ENCODE measurements around the gene ARGFX.
A peak's percentile ranks its signal among the peaks of the same experiment; 100 is the strongest.

ARGFX gene

DNA sequence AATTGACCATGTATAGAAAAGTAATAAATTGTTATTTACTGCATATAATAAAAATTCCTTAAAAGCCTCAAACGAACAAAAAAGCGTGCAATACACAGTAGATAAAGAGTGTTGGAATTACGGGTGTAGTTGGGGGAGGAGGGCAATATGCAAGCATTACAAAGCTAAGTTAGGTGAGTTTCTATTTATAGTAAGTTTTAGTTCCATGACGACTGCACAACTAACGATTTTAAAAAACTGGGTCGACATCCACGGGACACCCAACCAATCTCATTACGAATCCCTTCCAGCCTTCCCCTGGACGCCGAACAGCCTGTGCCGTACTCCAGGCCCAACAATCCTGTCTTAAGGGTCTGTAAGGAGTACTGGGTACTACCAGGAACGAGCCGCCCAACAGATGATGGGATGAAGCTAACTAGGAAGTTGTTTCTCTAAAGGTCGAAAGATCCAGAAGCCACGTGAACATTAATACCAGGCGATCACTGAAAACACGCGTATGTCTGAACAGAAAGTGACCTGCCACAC, 22.6 kb upstream of the ARGFX start:
- H3K9me3 ChIP-seq (ENCODE audit: low read length), result no peaks in the 10 kb centered on the region

GRCh38 chr3:121545574-121546455, 21.9 kb upstream of the ARGFX start, which contains the start of gene POLQ:
TSS of gene POLQ (minus strand) at chr3:121545988. CDS start at chr3:121545877, 111 bp downstream.
- peaks cover 33% of the 10 kb centered on the region for H3K79me2 ChIP-seq (ENCODE audit: insufficient read depth, low read length)

More for the DNA sequence above, 22.6 kb upstream of the ARGFX start:
- Histone ChIP-seq H3K9me2 (ENCODE audit: low read depth, low read length) (no peaks in the 10 kb centered on the region), H3K4me2 (ENCODE audit: low read length) (peak overlapping the region; percentile 95), H3K4me1 (ENCODE audit: insufficient read depth, low read length, severe bottlenecking) (peaks cover 33% of the 10 kb centered on the region), H3K27ac (ENCODE audit: low read depth, low read length, poor library complexity, severe bottlenecking) (peak overlapping the region; percentile 88), H3K36me3 (ENCODE audit: insufficient read depth, low read length) (peaks cover 39% of the 10 kb centered on the region), H3K4me3 (ENCODE audit: low read depth, low read length, poor library complexity, severe bottlenecking) (peak overlapping the region; percentile 100), H3F3A (ENCODE audit: insufficient read depth, low read length) (no peaks in the 10 kb centered on the region), H3K79me2 (ENCODE audit: insufficient read depth, low read length) (peaks cover 35% of the 10 kb centered on the region), H3K27me3 (ENCODE audit: insufficient read depth, low read length) (no peaks in the 10 kb centered on the region), H2AFZ (ENCODE audit: low read length) (0 out of 2 replicates have a peak overlapping the region, but pooled peaks have one; percentile 17), H3K9ac (ENCODE audit: low read length) (peak overlapping the region; percentile 83), H4K20me1 (ENCODE audit: insufficient read depth, low read length) (no peaks in the 10 kb centered on the region)
- no peak for TF ChIP-seq EZH2 (IDR thresholded peaks at IDR 0.05; ENCODE audit: borderline replicate concordance, low read length)
- TF ChIP-seq, protein P1, sequence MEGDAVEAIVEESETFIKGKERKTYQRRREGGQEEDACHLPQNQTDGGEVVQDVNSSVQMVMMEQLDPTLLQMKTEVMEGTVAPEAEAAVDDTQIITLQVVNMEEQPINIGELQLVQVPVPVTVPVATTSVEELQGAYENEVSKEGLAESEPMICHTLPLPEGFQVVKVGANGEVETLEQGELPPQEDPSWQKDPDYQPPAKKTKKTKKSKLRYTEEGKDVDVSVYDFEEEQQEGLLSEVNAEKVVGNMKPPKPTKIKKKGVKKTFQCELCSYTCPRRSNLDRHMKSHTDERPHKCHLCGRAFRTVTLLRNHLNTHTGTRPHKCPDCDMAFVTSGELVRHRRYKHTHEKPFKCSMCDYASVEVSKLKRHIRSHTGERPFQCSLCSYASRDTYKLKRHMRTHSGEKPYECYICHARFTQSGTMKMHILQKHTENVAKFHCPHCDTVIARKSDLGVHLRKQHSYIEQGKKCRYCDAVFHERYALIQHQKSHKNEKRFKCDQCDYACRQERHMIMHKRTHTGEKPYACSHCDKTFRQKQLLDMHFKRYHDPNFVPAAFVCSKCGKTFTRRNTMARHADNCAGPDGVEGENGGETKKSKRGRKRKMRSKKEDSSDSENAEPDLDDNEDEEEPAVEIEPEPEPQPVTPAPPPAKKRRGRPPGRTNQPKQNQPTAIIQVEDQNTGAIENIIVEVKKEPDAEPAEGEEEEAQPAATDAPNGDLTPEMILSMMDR (IDR thresholded peaks at IDR 0.05; ENCODE audit: low read length), result no peak

GRCh38 chr3:121552379-121552778, 15.4 kb upstream of the ARGFX start:
- Histone ChIP-seq H3K9ac (ENCODE audit: low read length) (no peak overlapping the region; the same call in 1 of the 2 replicates), H2AFZ (ENCODE audit: low read length) (peak overlapping the region; percentile 43)

More at GRCh38 chr3:121545574-121546455, 21.9 kb upstream of the ARGFX start, which contains the start of gene POLQ:
- TF ChIP-seq, protein P1 (IDR thresholded peaks at IDR 0.05; ENCODE audit: low read length), result no peak
- TF ChIP-seq EZH2 (IDR thresholded peaks at IDR 0.05; ENCODE audit: borderline replicate concordance, low read length), result no peak
- Histone ChIP-seq H2AFZ (ENCODE audit: low read length) (peak within 1 kb of the TSS; percentile 82), H3K4me1 (ENCODE audit: insufficient read depth, low read length, severe bottlenecking) (peaks cover 33% of the 10 kb centered on the region), H3K4me2 (ENCODE audit: low read length) (peak within 1 kb of the TSS; percentile 95), H3K4me3 (ENCODE audit: low read depth, low read length, poor library complexity, severe bottlenecking) (peak within 1 kb of the TSS; percentile 100), H3K9me2 (ENCODE audit: low read depth, low read length) (no peaks in the 10 kb centered on the region), H4K20me1 (ENCODE audit: insufficient read depth, low read length) (no peaks in the 10 kb centered on the region), H3K27ac (ENCODE audit: low read depth, low read length, poor library complexity, severe bottlenecking) (peak within 1 kb of the TSS; percentile 88), H3K9me3 (ENCODE audit: low read length) (no peaks in the 10 kb centered on the region), H3K27me3 (ENCODE audit: insufficient read depth, low read length) (no peaks in the 10 kb centered on the region), H3K9ac (ENCODE audit: low read length) (peak within 1 kb of the TSS; percentile 83), H3K36me3 (ENCODE audit: insufficient read depth, low read length) (peaks cover 33% of the 10 kb centered on the region), H3F3A (ENCODE audit: insufficient read depth, low read length) (no peaks in the 10 kb centered on the region)

More at GRCh38 chr3:121552379-121552778, 15.4 kb upstream of the ARGFX start:
- peak overlapping the region; percentile 8 for H3K27ac ChIP-seq (ENCODE audit: low read depth, low read length, poor library complexity, severe bottlenecking)
- no peaks in the 10 kb centered on the region for H3K79me2 ChIP-seq (ENCODE audit: insufficient read depth, low read length)
- TF ChIP-seq, protein P1 (IDR thresholded peaks at IDR 0.05; ENCODE audit: low read length), result no peak
- no peak for TF ChIP-seq EZH2 (IDR thresholded peaks at IDR 0.05; ENCODE audit: borderline replicate concordance, low read length)
- H3K27me3 ChIP-seq (ENCODE audit: insufficient read depth, low read length), result no peaks in the 10 kb centered on the region
- no peaks in the 10 kb centered on the region for H3K9me2 ChIP-seq (ENCODE audit: low read depth, low read length)
- H3F3A ChIP-seq (ENCODE audit: insufficient read depth, low read length), result no peaks in the 10 kb centered on the region
- H4K20me1 ChIP-seq (ENCODE audit: insufficient read depth, low read length), result no peaks in the 10 kb centered on the region
- H3K36me3 ChIP-seq (ENCODE audit: insufficient read depth, low read length), result no peaks in the 10 kb centered on the region
- peaks cover 24% of the 10 kb centered on the region for H3K4me1 ChIP-seq (ENCODE audit: insufficient read depth, low read length, severe bottlenecking)
- no peak overlapping the region for H3K4me3 ChIP-seq (ENCODE audit: low read depth, low read length, poor library complexity, severe bottlenecking)
- H3K9me3 ChIP-seq (ENCODE audit: low read length), result no peaks in the 10 kb centered on the region
- H3K4me2 ChIP-seq (ENCODE audit: low read length), result peak overlapping the region; percentile 20; the same call in 1 of the 2 replicates

Measured in OCI-LY1 (cell line).